Endothelial cell of umbilical vein (primary cell): ENCODE measurements around the gene LRRC53.

ENCODE experiments used
- POLR2A ChIP-seq: IDR thresholded peaks from 2 replicates; pipeline ENCODE4 v1.6.1; 2012; ENCODE audit warnings: low read depth, mild to moderate bottlenecking, control low read depth, low read length
- POLR2AphosphoS5 ChIP-seq: IDR thresholded peaks from 2 replicates; pipeline ENCODE4 v1.6.1; 2012; ENCODE audit warnings: low read depth, mild to moderate bottlenecking, control low read depth, low read length, moderate library complexity; ENCODE audit not compliant: insufficient read depth

DNA sequence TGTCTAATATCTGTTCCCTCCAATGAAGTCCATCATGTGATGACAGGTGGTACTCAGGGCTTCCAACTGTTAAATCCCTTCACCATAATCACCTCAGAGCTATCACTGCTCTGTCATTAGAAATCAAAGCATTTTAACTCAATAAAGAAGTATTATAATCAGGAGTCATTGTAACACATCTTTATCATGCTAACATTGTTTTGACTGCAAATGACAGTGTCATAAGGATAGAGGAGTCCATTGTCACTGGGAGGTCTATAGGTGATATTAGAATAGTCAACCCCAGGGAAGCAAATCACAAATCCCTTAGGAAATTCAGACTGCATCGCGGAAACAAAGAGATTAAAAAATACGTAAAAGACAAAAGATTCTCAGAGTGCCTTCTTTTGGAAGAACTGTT, 30.8 kb downstream of the LRRC53 start:
- TF ChIP-seq POLR2A (no peak), POLR2AphosphoS5 (no peak)
